Measurements from ENCODE around the gene C10orf88.

C10orf88 gene

GRCh38 chr10:122953902-122954730 lies at the start of gene C10orf88:
TSS of gene C10orf88 (minus strand) at chr10:122954227. CDS start at chr10:122954178, 49 bp downstream.
- TF ChIP-seq CTCF (IDR thresholded peaks at IDR 0.05), result no peak

GRCh38 chr10:123001370-123001769 lies 47.3 kb upstream of the C10orf88 start:
- TF ChIP-seq CTCF (IDR thresholded peaks at IDR 0.05), result no peak

- TF ChIP-seq CTCF (IDR thresholded peaks at IDR 0.05), result no peak
These were observed 46.1 kb upstream of the C10orf88 start for GRCh38 chr10:123000155-123000554.

- no peak for TF ChIP-seq CTCF (IDR thresholded peaks at IDR 0.05)
These were observed 45.3 kb upstream of the C10orf88 start for GRCh38 chr10:122999347-122999746.

- TF ChIP-seq CTCF (IDR thresholded peaks at IDR 0.05), result no peak
These were observed 44.9 kb upstream of the C10orf88 start for GRCh38 chr10:122998934-122999333.

- TF ChIP-seq CTCF (IDR thresholded peaks at IDR 0.05), result no peak
These were observed 44.4 kb upstream of the C10orf88 start for GRCh38 chr10:122998360-122998917.

GRCh38 chr10:122997864-122998263 lies 43.8 kb upstream of the C10orf88 start:
- TF ChIP-seq CTCF (IDR thresholded peaks at IDR 0.05), result no peak
